ENCODE data around the gene TMEM98.

DNA sequence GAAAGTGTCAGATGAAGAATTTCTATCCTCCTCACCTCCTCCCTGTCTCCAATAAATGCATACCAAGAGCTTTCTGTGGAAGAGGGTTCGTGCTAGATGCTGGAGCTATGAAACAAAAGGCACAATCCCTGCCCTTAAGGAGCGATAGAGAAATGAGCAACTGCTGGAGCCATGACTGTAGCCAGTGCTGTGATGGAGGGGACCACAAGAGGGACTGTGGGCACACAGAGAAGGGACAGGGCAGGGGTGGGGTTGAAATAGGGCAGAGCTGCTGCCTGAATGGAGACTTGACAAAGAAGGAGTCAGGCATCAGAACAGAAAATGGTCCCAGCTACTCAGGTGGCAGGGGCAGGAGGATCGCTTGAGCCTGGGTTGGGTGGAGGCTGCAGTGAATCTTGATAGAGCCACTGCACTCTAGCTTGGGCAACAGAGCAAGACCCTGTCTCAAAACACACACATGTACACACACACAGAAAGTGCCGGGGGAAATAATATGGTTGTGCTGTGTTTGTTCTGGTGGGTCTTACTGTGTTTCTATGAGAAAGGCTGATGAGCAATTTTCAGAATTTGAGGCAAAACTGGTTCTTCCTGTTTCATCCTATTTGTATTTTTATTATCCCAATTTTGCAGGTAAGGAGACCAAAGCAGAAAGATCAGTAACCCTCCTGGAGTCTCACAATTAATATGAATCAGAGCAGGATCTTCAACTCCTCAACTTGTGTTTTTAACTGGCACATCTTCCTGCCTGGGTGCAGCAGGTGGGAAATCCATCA lies 16.5 kb downstream of the TMEM98 start:
- TF ChIP-seq, protein P1, sequence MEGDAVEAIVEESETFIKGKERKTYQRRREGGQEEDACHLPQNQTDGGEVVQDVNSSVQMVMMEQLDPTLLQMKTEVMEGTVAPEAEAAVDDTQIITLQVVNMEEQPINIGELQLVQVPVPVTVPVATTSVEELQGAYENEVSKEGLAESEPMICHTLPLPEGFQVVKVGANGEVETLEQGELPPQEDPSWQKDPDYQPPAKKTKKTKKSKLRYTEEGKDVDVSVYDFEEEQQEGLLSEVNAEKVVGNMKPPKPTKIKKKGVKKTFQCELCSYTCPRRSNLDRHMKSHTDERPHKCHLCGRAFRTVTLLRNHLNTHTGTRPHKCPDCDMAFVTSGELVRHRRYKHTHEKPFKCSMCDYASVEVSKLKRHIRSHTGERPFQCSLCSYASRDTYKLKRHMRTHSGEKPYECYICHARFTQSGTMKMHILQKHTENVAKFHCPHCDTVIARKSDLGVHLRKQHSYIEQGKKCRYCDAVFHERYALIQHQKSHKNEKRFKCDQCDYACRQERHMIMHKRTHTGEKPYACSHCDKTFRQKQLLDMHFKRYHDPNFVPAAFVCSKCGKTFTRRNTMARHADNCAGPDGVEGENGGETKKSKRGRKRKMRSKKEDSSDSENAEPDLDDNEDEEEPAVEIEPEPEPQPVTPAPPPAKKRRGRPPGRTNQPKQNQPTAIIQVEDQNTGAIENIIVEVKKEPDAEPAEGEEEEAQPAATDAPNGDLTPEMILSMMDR (IDR thresholded peaks at IDR 0.05; ENCODE audit: borderline replicate concordance, extremely low read depth, low read length, poor library complexity, severe bottlenecking), result no peak
- TF ChIP-seq EZH2 (IDR thresholded peaks at IDR 0.05; ENCODE audit: borderline replicate concordance, low read depth, low read length, severe bottlenecking), result no peak

All from DND-41 (cell line).